Measurements from ENCODE around the gene C10orf105.

C10orf105 gene

GRCh38 chr10:71749396-71749795 lies 29.8 kb upstream of the C10orf105 start (continued):
- no peak for TF ChIP-seq BCL6B (tag by site-specific recombination; IDR thresholded peaks at IDR 0.05)
- no peak for TF ChIP-seq ZNF623 (tag by site-specific recombination; IDR thresholded peaks at IDR 0.05)
- no peak for TF ChIP-seq ELK4 (IDR thresholded peaks at IDR 0.05; ENCODE audit: borderline replicate concordance, low read depth, low read length)
- TF ChIP-seq ZNF350 (tag by site-specific recombination; IDR thresholded peaks at IDR 0.05) = no peak
- TF ChIP-seq ZNF549 (tag by site-specific recombination; IDR thresholded peaks at IDR 0.05) = no peak

- Histone ChIP-seq H3K4me3 (ENCODE audit: low read depth, low read length) (no peak overlapping the region), H3K27ac (ENCODE audit: extremely low read depth, low read depth, low read length) (no peak overlapping the region), H3K4me1 (ENCODE audit: control insufficient read depth, insufficient read depth, low read length) (no peaks in the 10 kb centered on the region), H3K36me3 (ENCODE audit: control insufficient read depth in 2 of 2, insufficient read depth in 1 of 2, low read length in 2 of 2) (no peaks in the 10 kb centered on the region), H3K9me3 (ENCODE audit: control insufficient read depth, insufficient read depth, low read depth, low read length) (no peaks in the 10 kb centered on the region)
- ChIA-PET POLR2A (no interaction called here), CTCF (interaction anchor here (0.5 to 1.3 kb wide), 2 partner anchors 9 to 404 kb away, joined by 3 read pairs; no protein-coding TSS in a partner anchor)
- TF ChIP-seq ZNF341 (tag by site-specific recombination; IDR thresholded peaks at IDR 0.05; ENCODE audit: low read depth) (peak; percentile 80; the same call in 1 of the 2 replicates), ZNF280C (tag by site-specific recombination; IDR thresholded peaks at IDR 0.05) (no peak)
Observed at GRCh38 chr10:71748671-71749191, 29.2 kb upstream of the C10orf105 start.

- no peaks in the 10 kb centered on the region for H3K4me1 ChIP-seq (ENCODE audit: control insufficient read depth, insufficient read depth, low read length)
- no peaks in the 10 kb centered on the region for H3K9me3 ChIP-seq (ENCODE audit: control insufficient read depth, insufficient read depth, low read depth, low read length)
- ChIA-PET POLR2A (interaction anchor here (1.0 kb wide), 1 partner anchor 103 kb away, joined by 4 read pairs; the partner anchor contains the start of gene PSAP), CTCF (interaction anchor here (0.8 to 1.3 kb wide), 2 partner anchors 10 to 424 kb away, joined by 3 to 4 read pairs; no protein-coding TSS in a partner anchor)
- no peak overlapping the region for H3K27ac ChIP-seq (ENCODE audit: extremely low read depth, low read depth, low read length)
- H3K4me3 ChIP-seq (ENCODE audit: low read depth, low read length) = no peak overlapping the region
- H3K36me3 ChIP-seq (ENCODE audit: control insufficient read depth in 2 of 2, insufficient read depth in 1 of 2, low read length in 2 of 2) = no peaks in the 10 kb centered on the region
- TF ChIP-seq PRDM10 (tag by site-specific recombination; IDR thresholded peaks at IDR 0.05) (peak; percentile 44; the same call in 1 of the 2 replicates), ZNF362 (tag by site-specific recombination; IDR thresholded peaks at IDR 0.05) (no peak), ZNF621 (tag by site-specific recombination; IDR thresholded peaks at IDR 0.05) (no peak), ZNF239 (tag by site-specific recombination; IDR thresholded peaks at IDR 0.05) (no peak), ZNF354C (tag by site-specific recombination; IDR thresholded peaks at IDR 0.05; ENCODE audit: borderline replicate concordance, low read depth) (no peak), ZNF449 (tag by site-specific recombination; IDR thresholded peaks at IDR 0.05) (0 out of 2 replicates have a peak, but pooled peaks have one; percentile 30), BCL11B (tag by site-specific recombination; IDR thresholded peaks at IDR 0.05; ENCODE audit: low read depth) (no peak), ZSCAN16 (tag by site-specific recombination; IDR thresholded peaks at IDR 0.05) (no peak), ZNF157 (tag by site-specific recombination; IDR thresholded peaks at IDR 0.05) (no peak), ZNF174 (tag by site-specific recombination; IDR thresholded peaks at IDR 0.05) (no peak)
Observed at GRCh38 chr10:71747551-71748523, 28.3 kb upstream of the C10orf105 start.
